Pons (tissue), 1 donor: Measurements from ENCODE around the gene PTGER3.

ENCODE experiments used
- DNase-seq: peaks from one replicate; pipeline ENCODE4 v3.0.0-alpha.2; 2016; ENCODE audit warnings: low spot score

Gene PTGER3

GRCh38 chr1:71049951-71050598 is 2.5 kb upstream of the PTGER3 start:
- DNase-seq, result peak; percentile 85

GRCh38 chr1:71046891-71047634 is 553 bp downstream of the PTGER3 start:
- DNase-seq, result no peak

- no peak for DNase-seq
These were observed 2.1 kb downstream of the PTGER3 start for GRCh38 chr1:71045463-71046028.

GRCh38 chr1:71044833-71045232 is 2.8 kb downstream of the PTGER3 start:
- no peak for DNase-seq

GRCh38 chr1:71043065-71043464 is 4.6 kb downstream of the PTGER3 start:
- no peak for DNase-seq

- no peak for DNase-seq
These were observed 5.8 kb downstream of the PTGER3 start for GRCh38 chr1:71041806-71042205.

- DNase-seq, result no peak
These were observed 7.9 kb downstream of the PTGER3 start for GRCh38 chr1:71039661-71040262.

- no peak for DNase-seq
These were observed 8.7 kb downstream of the PTGER3 start for GRCh38 chr1:71038942-71039341.

- no peak for DNase-seq
These were observed 9.6 kb downstream of the PTGER3 start for GRCh38 chr1:71037829-71038620.

- no peak for DNase-seq
These were observed 10.6 kb downstream of the PTGER3 start for GRCh38 chr1:71037066-71037465.

GRCh38 chr1:71033136-71033535 is 14.5 kb downstream of the PTGER3 start:
- DNase-seq, result no peak

- no peak for DNase-seq
These were observed 16.2 kb downstream of the PTGER3 start for GRCh38 chr1:71031426-71031825.

- no peak for DNase-seq
These were observed 17.6 kb downstream of the PTGER3 start for GRCh38 chr1:71030026-71030425.

- no peak for DNase-seq
These were observed 18.6 kb downstream of the PTGER3 start for GRCh38 chr1:71028981-71029380.

GRCh38 chr1:71027991-71028390 is 19.6 kb downstream of the PTGER3 start:
- no peak for DNase-seq

- no peak for DNase-seq
These were observed 21.5 kb downstream of the PTGER3 start for GRCh38 chr1:71026093-71026492.

GRCh38 chr1:71023515-71023914 is 24.1 kb downstream of the PTGER3 start:
- DNase-seq, result no peak

- DNase-seq, result peak; percentile 37
These were observed 28.2 kb downstream of the PTGER3 start for GRCh38 chr1:71019233-71019969.

GRCh38 chr1:71018791-71019190 is 28.8 kb downstream of the PTGER3 start:
- no peak for DNase-seq

GRCh38 chr1:71015745-71016144 is 31.9 kb downstream of the PTGER3 start:
- DNase-seq, result no peak

GRCh38 chr1:71014178-71014579 is 33.4 kb downstream of the PTGER3 start:
- DNase-seq, result no peak
